Neural progenitor cell (in vitro differentiated cells): ENCODE results near the gene LEKR1.

Source experiments
- EZH2 ChIP-seq: fragments of 200-600 bp; sonication (generic); IDR thresholded peaks from 2 replicates; pipeline ENCODE4 v1.6.1; 2017; ENCODE audit warnings: antibody characterized with exemption, mild to moderate bottlenecking, moderate library complexity
- TF ChIP-seq, protein P1 (sequence below): fragments of 200-600 bp; sonication (generic); IDR thresholded peaks from 2 replicates; pipeline ENCODE4 v1.5.1; 2017; ENCODE audit warnings: antibody characterized with exemption, mild to moderate bottlenecking

DNA sequence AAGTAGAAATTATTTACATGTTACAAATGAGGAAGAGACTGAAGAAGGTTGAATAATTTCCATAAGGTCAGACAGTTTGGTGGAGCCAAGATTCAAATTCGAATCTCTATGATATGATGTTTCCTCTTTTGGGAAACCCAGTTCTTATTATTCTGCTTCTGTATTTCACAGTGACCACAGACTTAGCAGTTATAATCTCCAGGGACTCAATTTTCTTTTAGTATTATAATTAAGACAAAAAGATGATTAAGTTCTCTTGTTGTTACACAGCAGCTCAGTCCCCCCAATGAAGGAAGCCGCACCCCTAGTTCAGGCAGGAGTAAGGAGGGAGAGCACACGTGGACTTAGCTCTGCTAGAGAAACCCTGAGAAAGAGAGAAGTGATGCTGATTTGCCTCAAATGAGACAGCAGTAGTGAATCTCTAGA is 203.2 kb downstream of the LEKR1 start:
- TF ChIP-seq, protein P1, sequence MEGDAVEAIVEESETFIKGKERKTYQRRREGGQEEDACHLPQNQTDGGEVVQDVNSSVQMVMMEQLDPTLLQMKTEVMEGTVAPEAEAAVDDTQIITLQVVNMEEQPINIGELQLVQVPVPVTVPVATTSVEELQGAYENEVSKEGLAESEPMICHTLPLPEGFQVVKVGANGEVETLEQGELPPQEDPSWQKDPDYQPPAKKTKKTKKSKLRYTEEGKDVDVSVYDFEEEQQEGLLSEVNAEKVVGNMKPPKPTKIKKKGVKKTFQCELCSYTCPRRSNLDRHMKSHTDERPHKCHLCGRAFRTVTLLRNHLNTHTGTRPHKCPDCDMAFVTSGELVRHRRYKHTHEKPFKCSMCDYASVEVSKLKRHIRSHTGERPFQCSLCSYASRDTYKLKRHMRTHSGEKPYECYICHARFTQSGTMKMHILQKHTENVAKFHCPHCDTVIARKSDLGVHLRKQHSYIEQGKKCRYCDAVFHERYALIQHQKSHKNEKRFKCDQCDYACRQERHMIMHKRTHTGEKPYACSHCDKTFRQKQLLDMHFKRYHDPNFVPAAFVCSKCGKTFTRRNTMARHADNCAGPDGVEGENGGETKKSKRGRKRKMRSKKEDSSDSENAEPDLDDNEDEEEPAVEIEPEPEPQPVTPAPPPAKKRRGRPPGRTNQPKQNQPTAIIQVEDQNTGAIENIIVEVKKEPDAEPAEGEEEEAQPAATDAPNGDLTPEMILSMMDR: no peak
- no peak for TF ChIP-seq EZH2
